ENCODE measurements around the gene LMO4.

Gene LMO4

DNA sequence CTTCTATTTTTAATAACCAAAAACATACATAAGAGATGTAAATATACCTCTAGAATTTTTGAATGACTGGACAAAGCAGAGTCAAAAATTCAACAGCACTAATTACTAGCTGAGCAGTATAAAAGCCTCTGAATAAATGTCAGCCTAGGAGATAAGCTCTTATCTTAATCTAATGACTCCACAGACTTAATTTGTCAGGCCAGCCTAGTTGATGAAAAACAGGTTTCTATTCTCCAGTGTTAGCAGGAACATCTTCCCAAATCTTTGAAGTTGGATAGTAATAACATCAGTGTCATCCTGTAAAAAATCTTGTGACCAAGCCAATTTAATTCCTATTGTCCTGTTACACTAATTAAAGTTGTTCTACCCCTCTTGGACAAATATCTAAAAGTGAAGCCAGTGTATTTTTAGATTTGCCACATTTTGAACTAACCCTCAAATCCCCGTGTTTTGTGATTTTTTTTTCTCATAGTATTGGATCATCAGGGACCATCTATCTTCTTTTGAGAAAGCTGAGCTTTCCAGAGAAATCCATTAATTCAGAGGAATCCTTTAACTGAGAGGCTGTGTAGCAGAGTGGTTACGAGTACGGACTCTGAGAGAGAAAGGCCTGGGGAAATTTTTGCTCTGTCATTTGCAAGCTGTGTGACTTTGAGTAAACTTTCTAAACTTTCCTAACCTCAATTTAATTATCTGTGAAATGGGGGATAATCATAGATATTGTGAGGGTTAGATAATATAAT, 41.2 kb downstream of the LMO4 start:
- TF ChIP-seq TAF1 (IDR thresholded peaks at IDR 0.05; ENCODE audit: low read depth): no peak
- no peak for TF ChIP-seq YY1 (IDR thresholded peaks at IDR 0.05; ENCODE audit: low read depth)
- TF ChIP-seq, protein P1, sequence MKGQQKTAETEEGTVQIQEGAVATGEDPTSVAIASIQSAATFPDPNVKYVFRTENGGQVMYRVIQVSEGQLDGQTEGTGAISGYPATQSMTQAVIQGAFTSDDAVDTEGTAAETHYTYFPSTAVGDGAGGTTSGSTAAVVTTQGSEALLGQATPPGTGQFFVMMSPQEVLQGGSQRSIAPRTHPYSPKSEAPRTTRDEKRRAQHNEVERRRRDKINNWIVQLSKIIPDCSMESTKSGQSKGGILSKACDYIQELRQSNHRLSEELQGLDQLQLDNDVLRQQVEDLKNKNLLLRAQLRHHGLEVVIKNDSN (IDR thresholded peaks at IDR 0.05): no peak
- no peak for TF ChIP-seq CREB1 (IDR thresholded peaks at IDR 0.05; ENCODE audit: low read depth)
- no peak for TF ChIP-seq EGR1 (IDR thresholded peaks at IDR 0.05)
- no peak for TF ChIP-seq TCF12 (IDR thresholded peaks at IDR 0.05; ENCODE audit: low read depth)
- TF ChIP-seq, protein P2, sequence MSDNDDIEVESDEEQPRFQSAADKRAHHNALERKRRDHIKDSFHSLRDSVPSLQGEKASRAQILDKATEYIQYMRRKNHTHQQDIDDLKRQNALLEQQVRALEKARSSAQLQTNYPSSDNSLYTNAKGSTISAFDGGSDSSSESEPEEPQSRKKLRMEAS (IDR thresholded peaks at IDR 0.05): no peak
- no peak for TF ChIP-seq EP300 (IDR thresholded peaks at IDR 0.05; ENCODE audit: borderline replicate concordance)
- TF ChIP-seq FOXM1 (IDR thresholded peaks at IDR 0.05; ENCODE audit: borderline replicate concordance, low read depth): no peak
- no peak for TF ChIP-seq TEAD4 (IDR thresholded peaks at IDR 0.05)
- TF ChIP-seq NFIC (IDR thresholded peaks at IDR 0.05): no peak
- TF ChIP-seq, protein P3, sequence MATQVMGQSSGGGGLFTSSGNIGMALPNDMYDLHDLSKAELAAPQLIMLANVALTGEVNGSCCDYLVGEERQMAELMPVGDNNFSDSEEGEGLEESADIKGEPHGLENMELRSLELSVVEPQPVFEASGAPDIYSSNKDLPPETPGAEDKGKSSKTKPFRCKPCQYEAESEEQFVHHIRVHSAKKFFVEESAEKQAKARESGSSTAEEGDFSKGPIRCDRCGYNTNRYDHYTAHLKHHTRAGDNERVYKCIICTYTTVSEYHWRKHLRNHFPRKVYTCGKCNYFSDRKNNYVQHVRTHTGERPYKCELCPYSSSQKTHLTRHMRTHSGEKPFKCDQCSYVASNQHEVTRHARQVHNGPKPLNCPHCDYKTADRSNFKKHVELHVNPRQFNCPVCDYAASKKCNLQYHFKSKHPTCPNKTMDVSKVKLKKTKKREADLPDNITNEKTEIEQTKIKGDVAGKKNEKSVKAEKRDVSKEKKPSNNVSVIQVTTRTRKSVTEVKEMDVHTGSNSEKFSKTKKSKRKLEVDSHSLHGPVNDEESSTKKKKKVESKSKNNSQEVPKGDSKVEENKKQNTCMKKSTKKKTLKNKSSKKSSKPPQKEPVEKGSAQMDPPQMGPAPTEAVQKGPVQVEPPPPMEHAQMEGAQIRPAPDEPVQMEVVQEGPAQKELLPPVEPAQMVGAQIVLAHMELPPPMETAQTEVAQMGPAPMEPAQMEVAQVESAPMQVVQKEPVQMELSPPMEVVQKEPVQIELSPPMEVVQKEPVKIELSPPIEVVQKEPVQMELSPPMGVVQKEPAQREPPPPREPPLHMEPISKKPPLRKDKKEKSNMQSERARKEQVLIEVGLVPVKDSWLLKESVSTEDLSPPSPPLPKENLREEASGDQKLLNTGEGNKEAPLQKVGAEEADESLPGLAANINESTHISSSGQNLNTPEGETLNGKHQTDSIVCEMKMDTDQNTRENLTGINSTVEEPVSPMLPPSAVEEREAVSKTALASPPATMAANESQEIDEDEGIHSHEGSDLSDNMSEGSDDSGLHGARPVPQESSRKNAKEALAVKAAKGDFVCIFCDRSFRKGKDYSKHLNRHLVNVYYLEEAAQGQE (IDR thresholded peaks at IDR 0.05; ENCODE audit: low read depth): no peak
- no peak for TF ChIP-seq RAD21 (IDR thresholded peaks at IDR 0.05; ENCODE audit: low read depth)
- no peak for TF ChIP-seq ZBTB7A (IDR thresholded peaks at IDR 0.05; ENCODE audit: low read depth)

GRCh38 chr1:87370544-87370943, 41.9 kb downstream of the LMO4 start:
- TF ChIP-seq EP300 (IDR thresholded peaks at IDR 0.05; ENCODE audit: borderline replicate concordance): no peak
- TF ChIP-seq TEAD4 (IDR thresholded peaks at IDR 0.05): no peak

- no peak for TF ChIP-seq TEAD4 (IDR thresholded peaks at IDR 0.05)
- no peak for TF ChIP-seq EGR1 (IDR thresholded peaks at IDR 0.05)
- TF ChIP-seq, protein P3 (IDR thresholded peaks at IDR 0.05; ENCODE audit: low read depth): no peak
- no peak for TF ChIP-seq EP300 (IDR thresholded peaks at IDR 0.05; ENCODE audit: borderline replicate concordance)
- TF ChIP-seq, protein P1 (IDR thresholded peaks at IDR 0.05): no peak
- no peak for TF ChIP-seq CEBPB (IDR thresholded peaks at IDR 0.05)
- TF ChIP-seq TCF12 (IDR thresholded peaks at IDR 0.05; ENCODE audit: low read depth): no peak
- no peak for TF ChIP-seq NFIC (IDR thresholded peaks at IDR 0.05)
- no peak for TF ChIP-seq ZBTB7A (IDR thresholded peaks at IDR 0.05; ENCODE audit: low read depth)
- no peak for TF ChIP-seq RAD21 (IDR thresholded peaks at IDR 0.05; ENCODE audit: low read depth)
- TF ChIP-seq YY1 (IDR thresholded peaks at IDR 0.05; ENCODE audit: low read depth): no peak
- no peak for TF ChIP-seq TAF1 (IDR thresholded peaks at IDR 0.05; ENCODE audit: low read depth)
- TF ChIP-seq, protein P2 (IDR thresholded peaks at IDR 0.05): no peak
- no peak for TF ChIP-seq CREB1 (IDR thresholded peaks at IDR 0.05; ENCODE audit: low read depth)
- TF ChIP-seq FOXM1 (IDR thresholded peaks at IDR 0.05; ENCODE audit: borderline replicate concordance, low read depth): no peak
Observed at GRCh38 chr1:87379306-87379705, 50.6 kb downstream of the LMO4 start.

GRCh38 chr1:87386217-87386790, 57.6 kb downstream of the LMO4 start:
- TF ChIP-seq FOXM1 (IDR thresholded peaks at IDR 0.05; ENCODE audit: borderline replicate concordance, low read depth): no peak
- TF ChIP-seq, protein P1 (IDR thresholded peaks at IDR 0.05): no peak
- TF ChIP-seq, protein P2 (IDR thresholded peaks at IDR 0.05): no peak

GRCh38 chr1:87388411-87388810, 59.7 kb downstream of the LMO4 start:
- TF ChIP-seq, protein P3 (IDR thresholded peaks at IDR 0.05; ENCODE audit: low read depth): no peak
- no peak for TF ChIP-seq FOXM1 (IDR thresholded peaks at IDR 0.05; ENCODE audit: borderline replicate concordance, low read depth)
- no peak for TF ChIP-seq EP300 (IDR thresholded peaks at IDR 0.05; ENCODE audit: borderline replicate concordance)
- TF ChIP-seq TCF12 (IDR thresholded peaks at IDR 0.05; ENCODE audit: low read depth): no peak
- no peak for TF ChIP-seq ZBTB7A (IDR thresholded peaks at IDR 0.05; ENCODE audit: low read depth)
- no peak for TF ChIP-seq TAF1 (IDR thresholded peaks at IDR 0.05; ENCODE audit: low read depth)
- no peak for TF ChIP-seq EGR1 (IDR thresholded peaks at IDR 0.05)
- no peak for TF ChIP-seq RAD21 (IDR thresholded peaks at IDR 0.05; ENCODE audit: low read depth)
- TF ChIP-seq, protein P2 (IDR thresholded peaks at IDR 0.05): no peak
- TF ChIP-seq, protein P1 (IDR thresholded peaks at IDR 0.05): no peak
- TF ChIP-seq TEAD4 (IDR thresholded peaks at IDR 0.05): no peak
